ENCODE data around the gene TCF12. TPM values are rescaled to one million over a fixed set of nuclear protein-coding genes. Genes with fewer than 3 reads are reported as not detected.
"Not testable (repeated sequence)": the region's sequence is repeated elsewhere in the genome, so short reads cannot be mapped to it uniquely, and the experiment has no call there.

TCF12 gene
- total RNA-seq, 6 experiments from 2014 or later: 106 to 200 (median 149) TPM

- DNase-seq: peak; percentile 86
- Mint-ChIP-seq H3K9me3 (no peaks in the 10 kb centered on the region), H3K27me3 (ENCODE audit: insufficient read depth) (no peaks in the 10 kb centered on the region; the same call in 1 of the 2 replicates), H3K4me1 (ENCODE audit: low read depth) (peaks cover 44% of the 10 kb centered on the region), H3K27ac (peak overlapping the region; percentile 77), H3K36me3 (ENCODE audit: low read depth) (peaks cover 8% of the 10 kb centered on the region; the same call in 1 of the 2 replicates), H3K4me3 (peak overlapping the region; percentile 60)
- TF ChIP-seq CTCF (IDR thresholded peaks at IDR 0.05): no peak
These were observed 85.0 kb downstream of the TCF12 start for GRCh38 chr15:57003418-57003817.

- H3K9me3 Mint-ChIP-seq: no peaks in the 10 kb centered on the region
- no peaks in the 10 kb centered on the region for H3K27me3 Mint-ChIP-seq (ENCODE audit: insufficient read depth)
- H3K4me3 Mint-ChIP-seq: no peak overlapping the region
- no peak for TF ChIP-seq CTCF (IDR thresholded peaks at IDR 0.05)
- no peak overlapping the region for H3K27ac Mint-ChIP-seq
- DNase-seq: no peak
- peaks cover 44% of the 10 kb centered on the region for H3K4me1 Mint-ChIP-seq (ENCODE audit: low read depth)
- H3K36me3 Mint-ChIP-seq (ENCODE audit: low read depth): peaks cover 8% of the 10 kb centered on the region; the same call in 1 of the 2 replicates
These were observed 86.8 kb downstream of the TCF12 start for GRCh38 chr15:57005244-57005643.

GRCh38 chr15:57007797-57008196, 89.4 kb downstream of the TCF12 start:
- not testable (repeated sequence) for H3K27me3 Mint-ChIP-seq (ENCODE audit: insufficient read depth); H3K9me3 Mint-ChIP-seq; H3K36me3 Mint-ChIP-seq (ENCODE audit: low read depth); DNase-seq; H3K4me3 Mint-ChIP-seq; H3K27ac Mint-ChIP-seq
- H3K4me1 Mint-ChIP-seq (ENCODE audit: low read depth): peaks cover 40% of the 10 kb centered on the region

GRCh38 chr15:57010724-57011123, 92.3 kb downstream of the TCF12 start:
- H3K36me3 Mint-ChIP-seq (ENCODE audit: low read depth): peaks cover 3% of the 10 kb centered on the region; the same call in 1 of the 2 replicates
- H3K27ac Mint-ChIP-seq: no peak overlapping the region
- H3K4me3 Mint-ChIP-seq: no peak overlapping the region
- TF ChIP-seq CTCF (IDR thresholded peaks at IDR 0.05): no peak
- peaks cover 41% of the 10 kb centered on the region for H3K4me1 Mint-ChIP-seq (ENCODE audit: low read depth)
- no peak for DNase-seq
- H3K9me3 Mint-ChIP-seq: no peaks in the 10 kb centered on the region
- H3K27me3 Mint-ChIP-seq (ENCODE audit: insufficient read depth): no peaks in the 10 kb centered on the region; the same call in 1 of the 2 replicates

GRCh38 chr15:57012556-57012955, 94.1 kb downstream of the TCF12 start:
- H3K27ac Mint-ChIP-seq: no peak overlapping the region
- no peaks in the 10 kb centered on the region; the same call in 1 of the 2 replicates for H3K36me3 Mint-ChIP-seq (ENCODE audit: low read depth)
- DNase-seq: no peak
- no peaks in the 10 kb centered on the region for H3K9me3 Mint-ChIP-seq
- no peaks in the 10 kb centered on the region; the same call in 1 of the 2 replicates for H3K27me3 Mint-ChIP-seq (ENCODE audit: insufficient read depth)
- peaks cover 53% of the 10 kb centered on the region for H3K4me1 Mint-ChIP-seq (ENCODE audit: low read depth)
- H3K4me3 Mint-ChIP-seq: no peak overlapping the region
- TF ChIP-seq CTCF (IDR thresholded peaks at IDR 0.05): no peak

- not testable (repeated sequence) for H3K27ac Mint-ChIP-seq; H3K36me3 Mint-ChIP-seq (ENCODE audit: low read depth); H3K9me3 Mint-ChIP-seq; DNase-seq; H3K4me3 Mint-ChIP-seq; H3K27me3 Mint-ChIP-seq (ENCODE audit: insufficient read depth)
- H3K4me1 Mint-ChIP-seq (ENCODE audit: low read depth): peaks cover 71% of the 10 kb centered on the region
These were observed 96.5 kb downstream of the TCF12 start for GRCh38 chr15:57014896-57015295.

GRCh38 chr15:57015360-57015759, 96.9 kb downstream of the TCF12 start:
- Mint-ChIP-seq H3K36me3 (ENCODE audit: low read depth) (no peaks in the 10 kb centered on the region), H3K4me3 (no peak overlapping the region), H3K27ac (0 out of 2 replicates have a peak overlapping the region, but pooled peaks have one; percentile 1), H3K4me1 (ENCODE audit: low read depth) (peaks cover 76% of the 10 kb centered on the region), H3K9me3 (no peaks in the 10 kb centered on the region), H3K27me3 (ENCODE audit: insufficient read depth) (no peaks in the 10 kb centered on the region; the same call in none of the 2 replicates)
- TF ChIP-seq CTCF (IDR thresholded peaks at IDR 0.05): no peak
- no peak for DNase-seq

All from HFFc6 (cell line).